Astrocyte of the spinal cord (primary cell): ENCODE measurements around the gene MMEL1.
"Not testable (repeated sequence)": the region's sequence is repeated elsewhere in the genome, so short reads cannot be mapped to it uniquely, and the experiment has no call there.

Experiments used
- DNase-seq: peaks from one replicate; pipeline ENCODE4 v3.0.0; 2011; ENCODE audit warnings: low read depth, low spot score
- H3K4me3 ChIP-seq: 2 replicates; pipeline ENCODE4 v1.5.1; 2011; ENCODE audit warnings: low read depth, mild to moderate bottlenecking, low read length, moderate library complexity
- in situ Hi-C: cut with HindIII; loops from 2 replicates; pipeline ENCODE4 v1.10.0; 2017; ENCODE audit warnings: low sequenced_read_pairs
- TF ChIP-seq, protein P1 (sequence below): IDR thresholded peaks from 2 replicates; pipeline ENCODE4 v1.5.1; 2012; ENCODE audit warnings: low read depth, mild to moderate bottlenecking, low read length, inconsistent platforms

Gene MMEL1

DNA sequence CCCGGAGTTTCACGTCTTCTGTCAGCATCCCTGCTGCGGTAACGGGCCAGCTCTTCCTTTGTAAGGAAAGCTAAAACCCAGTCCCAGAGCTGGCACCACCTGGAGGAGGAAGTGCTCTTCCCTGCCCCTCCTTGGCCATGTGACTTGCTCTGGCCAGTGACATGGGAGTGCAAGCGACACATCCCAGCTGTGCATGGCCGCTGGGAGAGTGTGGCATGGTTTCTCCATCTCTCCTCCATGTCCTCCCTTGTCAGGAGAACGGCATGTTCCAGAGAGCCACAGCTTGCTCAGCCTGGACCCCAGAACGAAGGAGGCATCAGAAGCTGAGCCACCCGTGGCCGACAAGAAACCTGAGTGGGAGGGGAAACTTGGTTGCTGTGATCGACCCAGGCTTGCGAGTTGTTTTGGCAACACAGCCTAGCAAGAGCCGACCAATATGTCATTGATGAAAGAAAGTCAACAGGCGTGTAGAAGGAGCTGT lies 48.9 kb downstream of the MMEL1 start:
- DNase-seq, result no peak
- in situ Hi-C loops, result no loop called here
- TF ChIP-seq, protein P1, sequence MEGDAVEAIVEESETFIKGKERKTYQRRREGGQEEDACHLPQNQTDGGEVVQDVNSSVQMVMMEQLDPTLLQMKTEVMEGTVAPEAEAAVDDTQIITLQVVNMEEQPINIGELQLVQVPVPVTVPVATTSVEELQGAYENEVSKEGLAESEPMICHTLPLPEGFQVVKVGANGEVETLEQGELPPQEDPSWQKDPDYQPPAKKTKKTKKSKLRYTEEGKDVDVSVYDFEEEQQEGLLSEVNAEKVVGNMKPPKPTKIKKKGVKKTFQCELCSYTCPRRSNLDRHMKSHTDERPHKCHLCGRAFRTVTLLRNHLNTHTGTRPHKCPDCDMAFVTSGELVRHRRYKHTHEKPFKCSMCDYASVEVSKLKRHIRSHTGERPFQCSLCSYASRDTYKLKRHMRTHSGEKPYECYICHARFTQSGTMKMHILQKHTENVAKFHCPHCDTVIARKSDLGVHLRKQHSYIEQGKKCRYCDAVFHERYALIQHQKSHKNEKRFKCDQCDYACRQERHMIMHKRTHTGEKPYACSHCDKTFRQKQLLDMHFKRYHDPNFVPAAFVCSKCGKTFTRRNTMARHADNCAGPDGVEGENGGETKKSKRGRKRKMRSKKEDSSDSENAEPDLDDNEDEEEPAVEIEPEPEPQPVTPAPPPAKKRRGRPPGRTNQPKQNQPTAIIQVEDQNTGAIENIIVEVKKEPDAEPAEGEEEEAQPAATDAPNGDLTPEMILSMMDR, result no peak
- H3K4me3 ChIP-seq, result no peak overlapping the region

DNA sequence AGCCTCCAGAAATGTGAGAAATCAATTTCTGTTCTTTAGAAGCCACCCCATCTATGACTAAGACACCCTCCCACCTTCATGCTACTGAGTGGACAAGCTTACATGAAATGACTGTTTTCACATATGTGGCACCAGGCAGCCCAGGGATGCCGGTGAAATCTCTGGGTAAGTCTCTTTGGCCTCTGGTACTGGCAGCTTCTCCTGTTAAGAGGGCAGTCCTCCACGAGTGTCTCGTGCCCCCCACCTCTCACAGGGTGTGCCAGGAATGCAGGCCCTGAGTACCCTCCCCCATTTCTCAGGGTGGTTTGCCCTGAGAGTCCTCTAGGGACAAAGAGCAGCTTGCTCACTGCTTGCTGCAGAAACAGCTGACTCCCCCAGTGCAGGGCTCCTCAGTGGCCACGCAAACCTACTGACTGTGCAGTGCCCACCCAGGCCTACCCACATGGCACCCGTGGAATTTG lies 49.5 kb downstream of the MMEL1 start:
- TF ChIP-seq, protein P1, result no peak
- no peak for DNase-seq
- H3K4me3 ChIP-seq, result no peak overlapping the region
- in situ Hi-C loops, result no loop called here

DNA sequence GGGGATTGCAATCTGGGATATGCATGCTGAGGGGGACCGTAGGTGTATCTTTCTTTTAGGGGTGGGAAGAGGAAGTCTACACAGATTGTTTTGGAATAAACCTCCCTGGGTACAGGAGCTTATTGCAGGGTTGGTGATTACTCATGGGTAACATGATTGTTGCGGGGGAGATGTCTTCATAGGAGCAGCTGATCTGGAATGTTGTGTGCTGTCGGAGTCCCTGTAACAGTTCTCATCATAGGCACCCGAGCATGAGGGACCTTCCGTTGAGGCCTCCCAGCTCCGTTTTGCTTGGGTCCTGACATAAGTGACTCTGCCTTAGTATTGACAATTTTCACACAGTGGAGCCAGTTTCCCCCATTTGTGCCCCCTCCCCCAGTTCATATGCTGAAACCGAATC lies 50.4 kb downstream of the MMEL1 start:
- TF ChIP-seq, protein P1, result no peak
- no peak for DNase-seq
- H3K4me3 ChIP-seq, result no peak overlapping the region
- in situ Hi-C loops, result no loop called here

DNA sequence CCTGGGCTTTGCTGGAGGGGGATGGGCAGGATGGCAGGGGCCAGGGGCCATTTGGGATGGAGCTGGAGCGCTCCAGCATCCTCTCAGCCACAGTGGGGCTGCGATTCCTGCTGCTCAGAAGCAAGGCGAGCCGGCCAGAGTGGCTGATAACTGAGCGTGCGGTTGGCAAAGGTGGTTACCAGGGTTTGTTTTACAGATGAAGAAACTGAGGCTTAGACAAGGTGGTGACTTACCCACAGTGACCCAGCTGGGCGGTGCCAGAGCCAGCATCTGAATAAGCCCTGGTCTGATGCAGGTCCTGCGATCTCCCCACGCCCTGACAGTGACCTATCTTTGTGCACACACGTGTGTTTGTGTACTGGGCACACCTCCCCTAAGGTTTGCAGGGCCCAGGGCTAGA lies 52.1 kb downstream of the MMEL1 start:
- TF ChIP-seq, protein P1, result no peak
- no peak for DNase-seq
- in situ Hi-C loops, result no loop called here

DNA sequence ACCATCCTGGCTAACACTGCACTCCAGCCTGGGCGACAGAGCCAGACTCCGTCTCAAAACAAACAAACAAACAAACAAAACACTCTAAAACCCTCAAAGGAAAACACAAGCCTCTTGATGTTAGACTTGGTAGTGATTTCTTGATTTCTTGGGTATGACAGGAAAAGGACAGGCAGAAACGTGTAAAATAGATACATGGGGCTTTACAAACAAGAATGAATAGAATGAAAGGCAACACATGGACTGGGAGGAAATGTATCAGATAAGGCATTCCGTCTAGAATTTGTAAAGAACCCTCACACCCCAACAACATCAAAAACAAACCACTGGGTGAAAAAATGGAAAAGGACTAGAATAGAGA lies 54.1 kb downstream of the MMEL1 start:
- no peak for DNase-seq
- H3K4me3 ChIP-seq, result no peak overlapping the region
- in situ Hi-C loops, result no loop called here
- TF ChIP-seq, protein P1, result no peak

More for the DNA sequence above, 52.1 kb downstream of the MMEL1 start:
- no peak overlapping the region for H3K4me3 ChIP-seq

DNA sequence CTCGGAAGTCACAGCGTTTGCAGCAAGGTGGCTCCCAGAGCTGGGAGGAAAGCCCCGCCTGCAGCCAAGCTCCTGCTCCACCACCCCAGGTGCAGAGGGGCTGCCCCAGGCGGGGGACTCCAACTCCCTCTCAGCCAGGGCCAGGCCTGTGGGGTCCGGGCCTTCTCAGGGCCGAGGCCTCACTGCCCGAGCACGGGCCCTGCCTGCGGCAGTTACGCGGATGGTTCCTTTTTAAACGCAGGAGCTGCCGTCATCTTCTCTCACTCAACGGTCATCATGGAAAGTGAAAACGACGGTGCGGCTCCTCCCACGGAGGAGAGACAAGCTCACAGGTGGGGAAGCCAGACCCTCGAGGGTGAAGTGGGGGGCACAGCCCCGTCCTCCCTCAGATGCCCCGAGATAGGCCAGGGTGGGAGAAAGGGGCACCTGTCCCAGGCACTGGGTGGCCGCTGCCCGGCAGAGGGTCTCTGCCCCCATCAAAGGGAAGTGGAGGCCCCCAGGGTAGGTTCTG lies 55.2 kb downstream of the MMEL1 start:
- H3K4me3 ChIP-seq, in situ Hi-C loops, DNase-seq: not testable (repeated sequence)

DNA sequence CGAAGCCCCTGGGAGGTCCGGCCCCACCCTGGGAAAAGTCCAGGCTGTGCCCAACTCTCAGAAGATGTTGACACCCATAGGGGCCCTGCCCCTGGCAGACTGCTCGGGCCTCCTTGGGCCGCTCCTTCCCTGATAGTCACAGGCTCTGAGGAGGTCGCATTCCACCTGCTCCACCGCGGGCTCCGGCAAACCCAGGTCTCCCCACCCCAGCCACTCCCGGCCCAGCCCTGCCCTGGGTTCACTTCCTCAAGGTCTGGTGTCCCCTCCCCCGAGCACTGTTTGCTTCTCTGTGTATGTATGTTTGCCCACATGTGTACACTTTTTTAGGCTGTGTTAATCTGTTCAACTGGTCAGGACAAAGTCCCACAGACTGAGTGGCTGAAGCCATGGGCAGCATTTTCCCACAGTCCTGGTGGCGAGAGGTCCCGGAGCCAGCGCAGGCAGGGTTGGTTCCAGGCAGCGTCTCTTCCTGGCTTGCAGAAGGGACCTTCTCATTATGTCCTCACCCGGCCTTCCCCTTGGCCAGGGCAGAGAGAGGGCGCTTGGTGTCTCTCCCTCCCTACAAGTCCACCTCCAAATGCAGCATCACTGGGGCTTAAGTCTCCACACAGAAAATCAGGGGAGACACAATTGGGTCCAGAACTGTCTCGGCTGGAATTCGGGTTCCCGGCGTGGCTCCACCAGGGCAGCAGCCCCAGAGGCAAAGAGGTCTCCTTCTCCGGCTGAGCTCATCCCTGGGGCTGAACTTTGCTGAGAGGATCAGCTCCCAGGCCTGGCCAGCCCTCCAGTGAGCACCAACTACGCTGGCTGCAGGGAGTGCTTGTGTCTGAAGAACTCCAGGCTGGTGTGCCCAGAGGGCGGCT lies 56.8 kb downstream of the MMEL1 start:
- in situ Hi-C loops, result no loop called here
- TF ChIP-seq, protein P1, result no peak
- DNase-seq, result no peak
- no peak overlapping the region for H3K4me3 ChIP-seq
